Stimulated activated CD8-positive, alpha-beta memory T cell treated with anti-CD3 and anti-CD28 coated beads, Interleukin-12 subunit alpha, Interleukin-12 subunit beta, amount 100 ng/mL, for 24 hours (primary cell): ENCODE data around the gene THSD7A.

ENCODE experiments used
- DNase-seq: peaks from one replicate; pipeline ENCODE4 v3.0.0-alpha.2; 2020; ENCODE audit errors: extremely low read depth

The THSD7A gene

GRCh38 chr7:11810043-11810625 lies 21.9 kb downstream of the THSD7A start:
- no peak for DNase-seq

GRCh38 chr7:11807000-11807399 lies 25.0 kb downstream of the THSD7A start:
- no peak for DNase-seq

GRCh38 chr7:11804621-11805020 lies 27.4 kb downstream of the THSD7A start:
- DNase-seq: no peak

DNA sequence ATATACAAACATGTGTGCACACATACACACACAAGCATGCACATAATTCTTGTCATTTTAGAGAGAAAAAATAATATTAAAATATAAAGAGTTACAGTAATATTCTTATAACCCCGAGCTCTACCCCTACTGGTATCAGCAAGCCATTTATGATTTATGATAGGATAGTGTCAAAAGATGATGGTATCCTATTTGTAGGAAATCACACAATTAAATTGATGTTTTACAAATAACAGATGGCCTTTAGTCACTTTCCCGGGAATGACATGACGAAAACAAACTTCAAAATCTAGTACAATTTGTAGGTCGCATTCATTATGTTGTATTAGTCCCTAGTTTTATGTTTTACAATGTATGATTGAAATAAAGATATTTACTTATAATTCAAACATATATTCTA lies 36.8 kb downstream of the THSD7A start:
- DNase-seq: no peak

DNA sequence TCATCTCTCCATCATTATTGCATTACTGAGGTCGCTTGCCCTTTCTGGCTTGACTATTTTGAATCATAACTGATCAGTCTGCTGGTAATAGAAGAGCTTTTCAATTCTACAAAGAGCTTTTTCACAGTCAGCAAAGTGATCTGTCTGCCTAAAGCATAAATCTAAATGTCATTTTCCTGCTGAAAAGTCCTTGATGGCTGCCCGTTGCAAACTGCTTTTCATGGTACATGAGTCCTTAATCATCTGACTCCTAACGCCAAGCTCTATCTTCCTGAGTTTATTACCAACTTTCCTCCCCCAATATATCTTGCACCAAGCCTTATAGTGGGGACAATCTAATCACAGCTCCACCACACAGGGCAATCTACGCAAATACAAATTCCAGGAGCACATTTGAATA lies 39.8 kb downstream of the THSD7A start:
- DNase-seq: no peak

GRCh38 chr7:11788568-11788967 lies 43.4 kb downstream of the THSD7A start:
- DNase-seq: no peak

DNA sequence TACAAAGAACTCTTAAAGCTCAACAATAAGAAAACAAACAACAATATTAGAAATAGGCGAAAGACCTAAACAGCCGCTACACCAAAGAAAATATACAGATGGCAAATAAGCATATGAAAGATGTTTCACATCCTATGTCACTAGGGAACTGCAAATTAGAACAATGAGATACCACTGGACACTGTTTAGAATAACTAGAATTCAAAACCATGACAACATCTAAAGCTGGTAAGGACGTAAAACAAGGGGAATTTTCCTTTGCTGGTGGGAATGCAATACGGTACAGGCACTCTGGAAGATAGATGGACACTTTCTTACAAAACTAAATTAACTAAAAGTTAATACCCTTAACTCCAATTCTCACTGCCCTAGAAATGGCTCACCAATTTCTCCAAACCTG lies 44.5 kb downstream of the THSD7A start:
- DNase-seq: no peak

DNA sequence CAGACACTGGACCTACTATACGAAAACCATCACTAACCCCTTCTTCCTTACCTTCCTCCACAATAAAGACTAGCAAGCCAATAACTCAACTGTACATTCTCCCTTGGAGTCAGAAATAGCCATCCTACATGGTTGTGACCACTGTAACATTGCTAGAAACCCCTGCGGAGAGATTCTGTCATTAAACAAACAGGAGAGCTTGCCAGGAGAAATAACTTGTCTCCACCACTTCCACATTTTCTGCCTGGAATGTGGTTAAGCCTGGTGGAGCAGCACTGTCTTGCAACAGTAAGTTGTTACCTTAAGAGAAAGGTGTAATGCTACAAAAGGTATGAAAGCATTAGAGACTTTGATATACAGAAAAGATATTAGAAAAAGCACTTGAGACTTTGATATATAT lies 45.8 kb downstream of the THSD7A start:
- DNase-seq: no peak

DNA sequence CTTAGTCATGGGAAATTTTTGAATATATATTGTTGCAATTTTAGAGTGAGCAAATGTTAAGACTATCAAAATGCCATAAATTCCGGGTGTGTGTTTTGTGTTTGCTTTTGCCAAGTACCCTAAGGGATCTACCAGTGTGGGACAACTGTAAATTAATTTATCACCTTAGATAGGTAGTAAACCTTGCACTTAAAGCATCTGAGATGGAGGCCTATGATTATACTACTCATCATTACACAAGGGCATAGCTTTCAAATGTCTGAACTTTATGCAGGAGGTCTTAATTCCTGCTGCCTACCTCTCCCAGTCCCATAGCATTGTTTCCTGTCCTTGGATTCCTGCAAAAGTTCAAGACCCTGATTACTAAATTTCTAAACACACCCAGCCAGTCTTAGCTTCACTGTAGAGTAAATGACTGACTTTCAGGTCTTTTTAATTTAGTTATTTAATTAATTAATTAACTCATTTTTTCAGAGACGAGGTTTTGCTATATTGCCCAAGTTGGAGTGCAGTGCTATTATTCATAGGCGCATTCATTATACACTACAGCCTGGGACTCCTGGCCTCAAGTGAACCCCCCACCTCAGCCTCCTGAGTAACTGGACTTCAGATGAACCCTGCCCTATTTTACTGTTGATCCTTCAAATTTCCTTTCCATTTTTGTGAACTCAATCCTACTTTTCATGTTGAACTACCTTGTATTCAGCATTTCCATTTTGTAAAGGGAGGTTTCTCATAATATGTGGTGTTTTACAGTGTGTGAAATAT lies 47.0 kb downstream of the THSD7A start:
- DNase-seq: no peak

DNA sequence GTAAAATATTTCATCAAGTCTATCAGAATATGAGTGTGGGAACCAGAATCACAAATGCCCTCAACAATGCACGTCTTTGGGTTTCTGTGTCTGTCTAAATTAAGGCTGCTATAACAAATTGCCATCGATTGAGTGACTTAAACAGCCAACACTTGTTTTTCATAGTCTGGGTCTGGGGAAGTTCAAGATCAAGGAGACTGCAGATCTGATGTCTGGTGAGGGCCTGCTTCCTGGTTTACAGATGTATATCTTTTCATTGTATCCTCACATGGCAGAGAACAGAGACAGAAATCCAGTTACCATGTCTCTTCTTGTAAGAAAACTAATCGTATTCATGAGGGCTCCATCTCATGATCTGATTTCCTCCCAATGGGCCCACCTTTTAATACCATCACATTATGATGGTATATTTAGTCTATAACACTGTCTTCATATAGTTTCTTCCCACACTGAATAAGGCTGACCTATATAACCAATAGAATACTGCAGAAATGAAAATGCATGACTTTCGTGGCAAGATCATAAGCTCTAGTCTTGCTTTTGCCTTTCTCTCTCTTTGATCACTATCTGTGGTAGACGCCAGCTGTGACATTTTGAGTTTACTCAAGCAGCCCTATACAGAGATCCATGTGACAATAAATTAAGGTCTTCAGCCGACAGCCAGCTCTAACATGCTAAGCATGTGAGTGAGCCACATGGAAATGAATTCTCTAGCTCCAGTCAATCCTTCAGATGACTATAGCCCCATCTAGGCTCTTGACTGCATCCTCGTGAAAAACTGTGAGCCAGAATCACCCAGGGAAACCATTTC lies 51.9 kb downstream of the THSD7A start:
- no peak for DNase-seq

DNA sequence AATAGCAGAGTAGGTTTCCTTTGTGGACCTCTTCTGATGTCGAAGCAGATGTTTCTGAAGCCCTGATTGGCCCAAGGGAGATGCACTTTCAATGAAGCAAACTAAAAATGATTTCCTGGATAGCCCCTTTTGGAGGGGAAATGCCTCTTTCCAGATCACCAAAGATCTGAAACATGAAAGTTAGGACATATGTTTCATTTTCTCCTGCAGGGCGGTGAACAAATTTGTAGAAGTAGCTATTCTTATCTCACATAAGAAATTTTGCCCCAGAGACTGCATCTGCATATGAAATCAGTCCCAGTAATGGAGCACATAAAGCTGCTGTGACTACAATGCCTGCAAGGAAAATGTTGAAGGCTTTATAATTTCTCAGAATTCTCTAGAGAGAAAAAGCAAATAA lies 56.0 kb downstream of the THSD7A start:
- no peak for DNase-seq

- no peak for DNase-seq
These were observed 56.6 kb downstream of the THSD7A start for GRCh38 chr7:11775401-11775800.

DNA sequence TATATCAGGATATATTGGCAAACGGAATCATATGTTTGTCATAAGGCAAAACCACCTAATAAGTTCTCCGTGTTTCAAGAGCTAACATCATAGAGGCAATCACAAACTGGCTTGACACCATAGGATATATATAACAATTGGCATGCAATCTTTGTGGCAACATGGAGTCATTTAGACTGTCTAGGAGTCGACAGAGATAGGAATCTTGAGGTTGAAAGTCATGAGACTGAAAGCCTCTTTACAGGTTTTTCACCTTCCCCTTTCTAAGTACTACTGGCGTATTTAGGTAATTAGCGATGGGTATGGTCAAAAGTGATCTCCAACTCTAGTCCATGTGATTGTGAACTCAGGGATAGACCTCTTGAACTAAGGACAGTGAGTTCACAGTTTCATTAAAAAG lies 63.7 kb downstream of the THSD7A start:
- DNase-seq: no peak

- DNase-seq: no peak
These were observed 64.8 kb downstream of the THSD7A start for GRCh38 chr7:11767148-11767547.

DNA sequence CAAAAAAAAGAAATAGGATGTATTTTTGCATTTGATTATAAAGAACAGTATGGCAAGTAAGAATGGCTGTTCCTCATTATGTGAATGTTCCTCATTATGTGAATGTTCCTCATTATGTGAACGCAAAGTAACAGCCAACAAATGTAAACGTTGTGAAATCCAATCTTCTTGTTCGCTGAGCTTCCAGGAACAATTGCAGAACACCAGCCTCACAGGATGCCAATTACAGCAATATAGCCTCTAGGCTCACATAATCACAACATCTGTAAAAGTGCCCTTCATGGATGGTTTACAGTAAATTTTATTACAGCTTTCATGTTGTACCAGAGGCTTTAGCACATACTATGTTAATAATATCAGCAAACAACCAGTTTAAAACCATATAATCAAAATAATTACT lies 71.6 kb downstream of the THSD7A start:
- DNase-seq: no peak

GRCh38 chr7:11758627-11759111 lies 73.3 kb downstream of the THSD7A start:
- DNase-seq: no peak

GRCh38 chr7:11757153-11757552 lies 74.8 kb downstream of the THSD7A start:
- DNase-seq: no peak

GRCh38 chr7:11754933-11755332 lies 77.1 kb downstream of the THSD7A start:
- DNase-seq: no peak

- DNase-seq: no peak
These were observed 77.9 kb downstream of the THSD7A start for GRCh38 chr7:11754123-11754522.

DNA sequence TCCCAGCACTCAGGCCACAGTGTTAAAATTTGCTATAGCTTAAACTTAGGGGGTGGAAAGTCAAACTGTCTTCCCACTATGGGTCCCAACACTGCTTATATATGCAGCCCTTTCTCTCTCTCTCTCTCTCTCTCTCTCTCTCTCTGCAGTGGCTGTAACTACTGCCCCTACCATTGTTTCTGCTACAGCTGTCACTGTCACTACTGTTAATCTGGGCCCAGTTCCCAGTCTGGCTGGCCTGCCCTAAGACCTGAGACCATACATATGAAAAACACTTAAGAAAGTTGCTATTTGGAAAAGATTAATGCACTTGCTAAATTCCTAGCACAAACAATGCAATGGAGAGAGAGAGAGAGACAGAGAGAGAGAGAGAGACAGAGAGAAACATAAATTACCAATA lies 78.6 kb downstream of the THSD7A start:
- DNase-seq: no peak

DNA sequence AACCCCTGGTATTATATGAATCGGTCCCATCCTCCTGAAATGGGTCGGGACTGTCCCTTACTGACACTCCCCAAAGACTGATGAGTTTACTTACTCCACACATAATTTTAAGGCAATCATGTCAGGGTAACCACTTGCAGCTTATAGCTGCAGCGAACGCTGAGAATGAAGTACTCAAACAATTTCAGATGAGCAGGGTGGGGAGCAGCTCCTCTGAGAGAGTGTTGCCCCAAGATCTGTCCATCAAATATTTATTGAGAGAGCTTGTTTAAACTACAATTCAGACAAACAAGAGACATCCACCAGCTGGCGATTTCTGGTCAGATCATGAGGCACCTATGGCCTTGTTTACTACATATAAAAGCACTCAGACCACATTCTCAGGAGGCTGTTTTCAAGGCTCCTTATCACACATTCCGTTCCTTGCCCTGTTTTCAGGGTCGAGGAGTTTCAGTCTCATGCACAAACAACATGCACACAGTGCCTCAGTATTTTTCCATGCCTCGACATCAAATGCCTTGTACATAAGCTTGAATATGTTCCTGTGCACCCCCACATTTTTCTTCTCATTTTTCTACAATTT lies 80.1 kb downstream of the THSD7A start:
- DNase-seq: no peak

DNA sequence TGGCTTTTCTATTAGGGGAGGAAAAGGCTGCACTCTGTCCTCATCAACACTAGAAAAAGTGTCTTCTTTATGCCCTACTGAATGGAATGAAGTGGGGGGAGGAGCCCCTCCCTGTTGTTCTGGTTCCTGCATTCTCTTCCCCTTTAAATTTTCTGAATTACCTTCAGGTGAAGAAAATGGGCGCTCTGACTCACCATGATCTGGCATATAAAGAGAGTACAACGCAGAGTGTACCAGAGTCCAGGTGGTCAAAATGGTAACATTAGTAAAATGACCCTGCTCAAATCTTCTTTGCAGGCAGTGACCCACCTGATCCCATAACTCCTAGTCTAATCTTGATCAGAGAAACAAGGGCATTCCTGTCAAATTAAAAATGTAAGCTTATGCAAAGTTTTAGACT lies 80.7 kb downstream of the THSD7A start:
- no peak for DNase-seq
